A673 (cell line): ENCODE measurements around the gene RHOC. TPM values are rescaled to one million over a fixed set of nuclear protein-coding genes. Genes with fewer than 3 reads are reported as not detected.

ENCODE experiments used
- BruUV-seq: library from RNA; stranded (reverse); fragments of 400-500 nt; replicated peaks from 2 replicates; lab custom pipeline; 2021; lab: Mats Ljungman, UMichigan
- CTCF ChIA-PET: fragments of 300-600 bp; sonication (Branson Sonifier 250); formaldehyde crosslinking; loops from one replicate; lab custom pipeline; 2022; ENCODE audit warnings: antibody characterized with exemption; lab: Charles Lee
- POLR2A ChIA-PET: fragments of 300-600 bp; sonication (Branson Sonifier 250); formaldehyde crosslinking; loops from one replicate; lab custom pipeline; 2022; ENCODE audit warnings: antibody characterized with exemption; ENCODE audit not compliant: low non-redundant PET; lab: Charles Lee
- DNase-seq: peaks from one replicate; pipeline ENCODE4 v3.0.0-alpha.2; 2015; ENCODE audit warnings: low spot score
- H3K27ac ChIP-seq: fragments of 200-600 bp; sonication (generic); 2 replicates; pipeline ENCODE4 v1.5.1; 2016; ENCODE audit warnings: mixed run types, low read depth, mild to moderate bottlenecking, mixed read lengths, antibody characterized with exemption, low read length; ENCODE audit not compliant: poor library complexity, severe bottlenecking
- H3K27me3 ChIP-seq: fragments of 200-600 bp; sonication (generic); replicated peaks from 2 replicates; pipeline ENCODE4 v1.6.1; 2017; ENCODE audit warnings: mixed run types, low read depth, mild to moderate bottlenecking, mixed read lengths, antibody characterized with exemption, low read length; ENCODE audit not compliant: insufficient read depth, poor library complexity
- H3K36me3 ChIP-seq: fragments of 200-600 bp; sonication (generic); 2 replicates; pipeline ENCODE4 v1.6.1; 2016; ENCODE audit warnings: mixed run types, mild to moderate bottlenecking, mixed read lengths, antibody characterized with exemption, low read length; ENCODE audit not compliant: insufficient read depth, poor library complexity, severe bottlenecking
- H3K4me1 ChIP-seq: fragments of 200-600 bp; sonication (generic); 2 replicates; pipeline ENCODE4 v1.6.1; 2017; ENCODE audit warnings: mixed run types, mild to moderate bottlenecking, mixed read lengths, antibody characterized with exemption, low read length; ENCODE audit not compliant: insufficient read depth, poor library complexity, severe bottlenecking
- H3K4me3 ChIP-seq: fragments of 200-600 bp; sonication (generic); 2 replicates; pipeline ENCODE4 v1.5.1; 2016; ENCODE audit warnings: low read depth, mixed run types, mild to moderate bottlenecking, mixed read lengths, low read length; ENCODE audit not compliant: poor library complexity, severe bottlenecking
- H3K9me3 ChIP-seq: fragments of 200-600 bp; sonication (generic); 2 replicates; pipeline ENCODE4 v1.6.1; 2016; ENCODE audit warnings: mixed run types, low read depth, mild to moderate bottlenecking, mixed read lengths, antibody characterized with exemption, low read length; ENCODE audit not compliant: poor library complexity, severe bottlenecking
- CTCF ChIP-seq: fragments of 300-800, 200-600 bp; sonication (generic); conservative IDR thresholded peaks from 2 replicates; pipeline ENCODE4 v1.5.1; 2017; ENCODE audit warnings: low read depth, mild to moderate bottlenecking, antibody characterized with exemption, low read length, moderate library complexity, mixed read lengths
- EZH2 ChIP-seq: fragments of 200-600 bp; sonication (generic); IDR thresholded peaks from 2 replicates; pipeline ENCODE4 v1.6.1; 2017; ENCODE audit warnings: borderline replicate concordance, low read depth, mild to moderate bottlenecking, mixed read lengths, antibody characterized with exemption, low read length; ENCODE audit not compliant: poor library complexity, severe bottlenecking
- intact Hi-C: fragments of 100-400 bp; cut with micrococcal nuclease; formaldehyde crosslinking; loops from one replicate; pipeline ENCODE4 v1.10.0; 2022; ENCODE audit not compliant: unreplicated experiment
- total RNA-seq: library from RNA; stranded (reverse); gene quantifications from 2 replicates; pipeline ENCODE4 v1.2.3, GENCODE V29; 2021

RHOC gene
- total RNA-seq, 1 experiment from 2014 or later: 54.3 TPM

DNA sequence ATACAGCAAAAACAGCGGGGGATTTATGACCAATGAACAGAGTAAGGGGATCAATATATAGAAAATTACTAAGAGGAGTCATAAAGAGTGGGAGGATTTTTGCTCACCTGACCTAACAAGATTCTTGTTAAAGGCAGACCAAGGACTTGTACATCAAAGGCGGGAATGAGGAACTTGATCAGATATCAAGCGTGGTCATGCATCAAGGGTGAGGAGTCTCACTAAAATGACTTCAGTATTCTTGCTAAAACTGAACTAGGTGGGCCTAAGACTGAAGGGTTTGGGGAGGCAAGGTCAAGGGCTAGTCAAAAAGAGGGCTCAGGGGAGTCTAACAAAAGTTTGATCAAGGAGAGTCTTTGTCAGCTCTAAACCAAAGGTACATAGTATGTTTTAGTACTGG is 30.4 kb downstream of the RHOC start:
- no peak for DNase-seq
- intact Hi-C loops: loop anchor here (10.0 kb wide), 1 partner anchor 52 kb away; no protein-coding TSS in a partner anchor
- no peaks in the 10 kb centered on the region for H3K9me3 ChIP-seq
- H3K4me3 ChIP-seq: no peak overlapping the region
- H3K27ac ChIP-seq: no peak overlapping the region
- peaks cover 16% of the 10 kb centered on the region for H3K4me1 ChIP-seq
- ChIA-PET CTCF (no interaction called here), POLR2A (no interaction called here)
- H3K36me3 ChIP-seq: no peaks in the 10 kb centered on the region
- no peak for TF ChIP-seq CTCF
- H3K27me3 ChIP-seq: no peaks in the 10 kb centered on the region
- no TSS peak for BruUV-seq

GRCh38 chr1:112675728-112676381 is 31.1 kb downstream of the RHOC start:
- BruUV-seq: TSS peak; percentile 26
- peaks cover 16% of the 10 kb centered on the region for H3K4me1 ChIP-seq
- H3K9me3 ChIP-seq: no peaks in the 10 kb centered on the region
- no peak for DNase-seq
- intact Hi-C loops: loop anchor here (10.0 kb wide), 1 partner anchor 51 kb away; no protein-coding TSS in a partner anchor
- ChIA-PET POLR2A (no interaction called here), CTCF (interaction anchor here (1.2 kb wide), 1 partner anchor 174 kb away, joined by 4 read pairs; no protein-coding TSS in a partner anchor)
- H3K4me3 ChIP-seq: peak overlapping the region; percentile 84
- H3K27ac ChIP-seq: peak overlapping the region; percentile 92
- TF ChIP-seq CTCF (no peak), EZH2 (no peak)
- H3K27me3 ChIP-seq: no peaks in the 10 kb centered on the region
- H3K36me3 ChIP-seq: peaks cover 2% of the 10 kb centered on the region

GRCh38 chr1:112674986-112675727 is 31.8 kb downstream of the RHOC start:
- H3K4me3 ChIP-seq: peak overlapping the region; percentile 84
- H3K27ac ChIP-seq: peak overlapping the region; percentile 92
- H3K36me3 ChIP-seq: peaks cover 8% of the 10 kb centered on the region
- H3K27me3 ChIP-seq: no peaks in the 10 kb centered on the region
- TF ChIP-seq EZH2 (no peak), CTCF (no peak; the same call in 1 of the 2 replicates)
- no TSS peak for BruUV-seq
- H3K9me3 ChIP-seq: no peaks in the 10 kb centered on the region
- ChIA-PET CTCF (interaction anchor here (1.2 to 1.4 kb wide), 2 partner anchors 173 to 284 kb away, joined by 3 to 4 read pairs; no protein-coding TSS in a partner anchor), POLR2A (no interaction called here)
- intact Hi-C loops: loop anchor here (10.0 kb wide), 1 partner anchor 50 kb away; no protein-coding TSS in a partner anchor
- peak; percentile 60 for DNase-seq
- peaks cover 16% of the 10 kb centered on the region for H3K4me1 ChIP-seq
